ENCODE measurements around the gene AKT1. TPM values are rescaled to one million over a fixed set of nuclear protein-coding genes. Genes with fewer than 3 reads are reported as not detected.

The AKT1 gene
- total and polyA plus RNA-seq, 2 of the 4 experiments (the other 2 are of a cell fraction) = 193 to 221 TPM

GRCh38 chr14:104804481-104805325 is 9.2 kb upstream of the AKT1 start (continued):
- TF ChIP-seq USF2 (IDR thresholded peaks at IDR 0.05; ENCODE audit: low read depth, low read length) = no peak

GRCh38 chr14:104803912-104804410 is 8.4 kb upstream of the AKT1 start:
- Histone ChIP-seq H3K23ac (ENCODE audit: low read depth, low read length) (no peak overlapping the region), H4K5ac (ENCODE audit: low read depth, low read length) (no peak overlapping the region), H3K79me1 (ENCODE audit: low read depth in 1 of 2, low read length in 2 of 2) (peaks cover 0 to 12% of the 10 kb centered on the region in 2 experiments; a peak in 1 of 4 replicates), H3K27ac (ENCODE audit: insufficient read depth, low read length) (no peak overlapping the region), H3K4me1 (ENCODE audit: control insufficient read depth, insufficient read depth, low read length) (peaks cover 20% of the 10 kb centered on the region), H2AK9ac (replicated peaks; ENCODE audit: low read depth, low read length, poor library complexity) (no peak overlapping the region), H2BK5ac (ENCODE audit: low read depth, low read length, poor library complexity, severe bottlenecking) (no peak overlapping the region), H2BK20ac (ENCODE audit: low read depth, low read length) (no peak overlapping the region), H2AK5ac (ENCODE audit: low read depth, low read length) (no peak overlapping the region), H3K9me3 (ENCODE audit: control insufficient read depth, insufficient read depth, low read length) (no peaks in the 10 kb centered on the region), H3K18ac (ENCODE audit: low read depth, low read length) (no peak overlapping the region), H3K56ac (ENCODE audit: extremely low read depth, insufficient read depth, low read length) (no peak overlapping the region), H4K20me1 (ENCODE audit: insufficient read depth, low read length) (peaks cover 4% of the 10 kb centered on the region; the same call in 1 of the 2 replicates), H3K4me2 (ENCODE audit: low read depth, low read length) (no peak overlapping the region), H3K36me3 (ENCODE audit: control insufficient read depth, insufficient read depth, low read length) (no peaks in the 10 kb centered on the region), H3K9me1 (ENCODE audit: insufficient read depth, low read length) (peaks cover 16% of the 10 kb centered on the region), H2BK120ac (ENCODE audit: low read depth, low read length) (no peak overlapping the region), H2BK15ac (ENCODE audit: low read depth, low read length) (no peak overlapping the region), H3K14ac (replicated peaks; ENCODE audit: low read depth, low read length) (no peak overlapping the region), H3K27me3 (ENCODE audit: control insufficient read depth, insufficient read depth, low read length) (no peaks in the 10 kb centered on the region), H4K91ac (ENCODE audit: insufficient read depth, low read depth, low read length) (no peak overlapping the region), H3K4ac (ENCODE audit: low read depth, low read length) (no peak overlapping the region), H3K9ac (ENCODE audit: low read depth, low read length) (no peak overlapping the region), H3K4me3 (ENCODE audit: insufficient read depth, low read depth, low read length) (no peak overlapping the region), H2AFZ (replicated peaks; ENCODE audit: low read length, poor library complexity) (no peak overlapping the region), H4K8ac (ENCODE audit: low read depth in 2 of 2, low read length in 2 of 2) (no peak overlapping the region)
- dilution Hi-C loops (cut with HindIII; ENCODE audit: low sequenced_read_pairs, unreplicated experiment) = no loop called here
- in situ Hi-C loops (cut with MboI; ENCODE audit: low sequenced_read_pairs) = no loop called here
- BruUV-seq (replicated peaks) = no TSS peak
- CTCF ChIA-PET = no interaction called here
- ATAC-seq (ENCODE audit: low read depth) (no peak), DNase-seq (peak; percentile 28)
- POLR2A ChIA-PET (ENCODE audit: unreplicated experiment) = no interaction called here
- WGBS, 2 experiments (ENCODE audit: extremely low coverage in 2 of 2, insufficient read length in 1 of 2) = 90% methylated on average over 7 of the region's 15 CpGs; no CpG with 5 or more reads in 1 of the 2 experiments
- TF ChIP-seq MXI1 (IDR thresholded peaks at IDR 0.05; ENCODE audit: borderline replicate concordance, low read depth, low read length) (no peak), RCOR1 (IDR thresholded peaks at IDR 0.05; ENCODE audit: insufficient replicate concordance, low read length) (no peak), RFX5 (IDR thresholded peaks at IDR 0.05; ENCODE audit: low read depth, low read length) (no peak), BHLHE40 (IDR thresholded peaks at IDR 0.05; ENCODE audit: low read depth, low read length) (no peak), MAFK (IDR thresholded peaks at IDR 0.05; ENCODE audit: low read depth, low read length) (no peak), USF2 (IDR thresholded peaks at IDR 0.05; ENCODE audit: low read depth, low read length) (no peak), CHD1 (IDR thresholded peaks at IDR 0.05; ENCODE audit: low read depth, low read length) (no peak), CEBPB (IDR thresholded peaks at IDR 0.05; ENCODE audit: low read depth, low read length) (no peak), CTCF (conservative IDR thresholded peaks at IDR 0.05; ENCODE audit: low read depth, low read length) (no peak), ELK1 (IDR thresholded peaks at IDR 0.05; ENCODE audit: borderline replicate concordance, low read depth, low read length) (no peak)
- intact Hi-C loops (cut with micrococcal nuclease) = no loop called here
